Right lobe of liver (tissue), 4 donors: ENCODE measurements around the gene ADGRG2.

Source experiments
- CTCF ChIP-seq, 4 donors: fragments of 200-600 bp in 3 of 4; fragments of 450-650 bp in 1 of 4; IDR thresholded peaks; one replicate each; pipeline versions ENCODE4 v1.5.1 to v1.8.0; 2016 to 2022; ENCODE audit warnings: antibody characterized with exemption in 4 of 4, mild to moderate bottlenecking in 2 of 4
- POLR2A ChIP-seq: fragments of 450-650 bp; IDR thresholded peaks from one replicate; pipeline ENCODE4 v1.6.1; 2017; ENCODE audit warnings: antibody characterized with exemption, mild to moderate bottlenecking
- donor health status: DM: no; HTN: no; CAD: no.
- donor health status: DM: no; HTN: no; CAD: no.
- donor health status: DM: no; HTN: yes; CAD: no.

- no peak for TF ChIP-seq CTCF (IDR thresholded peaks at IDR 0.05)
- TF ChIP-seq POLR2A = no peak
Observed at GRCh38 chrX:18995221-18995620, 127.0 kb downstream of the ADGRG2 start.
